ENCODE data around the gene AKR7A2. TPM values are rescaled to one million over a fixed set of nuclear protein-coding genes. Genes with fewer than 3 reads are reported as not detected.

AKR7A2 gene
- total and polyA plus RNA-seq, 8 donors: 11.7 to 33.8 (median 27.8) TPM

GRCh38 chr1:19312782-19313635 is 1.1 kb upstream of the AKR7A2 start:
- ATAC-seq (no peak), FAIRE-seq (no peak), DNase-seq (no peak)
- intact Hi-C loops (cut with DNase I): no loop called here
- Histone ChIP-seq H3K27me3 (no peaks in the 10 kb centered on the region), H3K4me1 (peaks cover 0 to 13% (median 7%) of the 10 kb centered on the region in 3 donors), H3K27ac (peak overlapping the region; percentile 65 to 83 (median 80)), H3K9me3 (no peaks in the 10 kb centered on the region), H3K36me3 (peaks cover 0 to 4% (median 3%) of the 10 kb centered on the region in 3 donors), H3K4me3 (peak overlapping the region; percentile 81 to 96 (median 92))
- no peak for TF ChIP-seq CTCF (IDR thresholded peaks at IDR 0.05)
- 27 to 33% methylated on average over 20 of the region's 20 CpGs for WGBS, 2 donors

DNA sequence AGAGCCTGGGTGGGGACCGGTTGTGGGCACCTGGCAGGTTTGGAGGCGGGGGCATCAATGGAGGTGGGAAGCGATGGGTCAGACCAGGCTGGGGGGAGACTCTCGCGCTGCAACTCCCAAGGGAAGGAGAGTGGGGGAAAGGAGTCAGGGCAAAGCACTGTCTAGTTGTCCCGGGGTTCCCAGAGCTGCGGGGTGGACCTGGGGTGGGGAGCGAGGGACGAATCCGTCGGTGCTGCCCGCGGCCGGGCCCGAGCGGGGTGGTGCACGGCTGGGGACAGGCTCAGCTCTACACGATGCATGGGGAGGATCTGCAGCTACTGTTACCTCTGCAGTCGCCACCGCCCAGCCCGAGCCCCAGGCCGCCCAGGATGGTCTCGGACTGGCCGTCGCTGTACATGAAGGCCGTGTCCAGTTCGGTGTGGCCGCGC is 427 bp downstream of the AKR7A2 start:
- 0 to 1% methylated on average over 29 of the region's 29 CpGs for WGBS, 2 donors
- DNase-seq (peak in 3 of 6 donors; percentile 37 to 85 (median 74)), FAIRE-seq (no peak), ATAC-seq (peak in 3 of 4 donors; percentile 18 to 28 (median 27))
- no peaks in the 10 kb centered on the region for H3K27me3 ChIP-seq
- peak overlapping the region; percentile 45 to 70 (median 60) for H3K27ac ChIP-seq
- no peaks in the 10 kb centered on the region for H3K9me3 ChIP-seq
- intact Hi-C loops (cut with DNase I): no loop called here
- peaks cover 0 to 10% (median 4%) of the 10 kb centered on the region in 3 donors for H3K36me3 ChIP-seq
- peak overlapping the region; percentile 81 to 96 (median 92) for H3K4me3 ChIP-seq
- no peak for TF ChIP-seq CTCF (IDR thresholded peaks at IDR 0.05)
- peaks cover 0 to 13% (median 7%) of the 10 kb centered on the region in 3 donors for H3K4me1 ChIP-seq

DNA sequence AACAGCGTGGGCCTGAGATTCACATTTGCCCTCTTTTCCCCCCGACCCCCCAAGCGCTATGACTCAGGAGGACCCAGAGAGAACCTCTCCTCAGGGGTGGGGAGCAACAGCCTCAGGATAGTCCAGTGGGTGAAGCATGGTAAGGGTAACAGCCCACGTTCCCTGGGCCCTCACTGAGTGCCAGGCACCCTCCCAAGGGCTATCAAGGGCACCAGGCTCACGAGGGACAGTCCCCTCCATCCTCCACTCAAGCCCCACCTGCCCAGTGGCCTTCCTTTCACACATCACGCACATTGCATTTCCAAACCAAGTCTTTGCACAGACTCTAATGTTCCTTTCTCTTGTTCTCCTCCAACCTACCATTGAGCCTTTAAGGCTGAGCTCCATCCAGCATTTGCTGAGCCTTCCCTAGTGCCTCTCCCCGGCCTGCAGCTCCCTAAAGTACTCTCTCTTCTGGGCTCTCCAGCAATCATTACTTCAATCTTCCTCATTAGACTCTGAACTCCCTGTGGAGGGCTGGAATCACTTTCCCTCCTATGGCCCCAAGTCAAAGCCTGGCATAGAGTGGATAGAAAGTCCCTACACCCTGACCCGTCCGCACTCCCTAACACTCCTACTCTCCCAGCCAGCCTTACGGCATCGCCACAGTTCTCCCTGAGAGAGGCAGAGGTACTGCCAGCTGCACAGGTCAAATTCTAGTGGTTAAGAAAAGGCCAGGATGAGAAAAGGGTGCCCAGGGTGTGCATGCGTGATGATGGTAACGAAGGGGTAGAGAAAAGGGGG is 1.0 kb downstream of the AKR7A2 start:
- whole genome bisulfite sequencing, 2 donors: 37 to 41% methylated on average over 12 to 13 of the region's 13 CpGs
- FAIRE-seq (no peak), DNase-seq (no peak), ATAC-seq (peak in 3 of 4 donors; percentile 11 to 12 (median 12))
- Histone ChIP-seq H3K36me3 (peaks cover 0 to 12% (median 4%) of the 10 kb centered on the region in 3 donors), H3K4me1 (peaks cover 0 to 13% (median 7%) of the 10 kb centered on the region in 3 donors), H3K4me3 (peak overlapping the region; percentile 81 to 96 (median 92)), H3K27ac (peak overlapping the region in 1 of 4 donors; percentile 67), H3K9me3 (no peaks in the 10 kb centered on the region), H3K27me3 (no peaks in the 10 kb centered on the region)
- intact Hi-C loops (cut with DNase I): no loop called here
- no peak for TF ChIP-seq CTCF (IDR thresholded peaks at IDR 0.05)

- peaks cover 0 to 13% (median 7%) of the 10 kb centered on the region in 3 donors for H3K4me1 ChIP-seq
- no peaks in the 10 kb centered on the region for H3K9me3 ChIP-seq
- 89% methylated on average over 7 of the region's 7 CpGs for WGBS, 2 donors
- no peak overlapping the region for H3K27ac ChIP-seq
- ATAC-seq (no peak), DNase-seq (no peak), FAIRE-seq (no peak)
- H3K27me3 ChIP-seq: no peaks in the 10 kb centered on the region
- H3K36me3 ChIP-seq: peaks cover 0 to 20% (median 5%) of the 10 kb centered on the region in 3 donors
- intact Hi-C loops (cut with DNase I): no loop called here
- H3K4me3 ChIP-seq: no peak overlapping the region
- no peak for TF ChIP-seq CTCF (IDR thresholded peaks at IDR 0.05)
Observed at GRCh38 chr1:19310061-19310460, 1.9 kb downstream of the AKR7A2 start.

All from pancreas (tissue), 10 donors.